Activated CD4-positive, alpha-beta T cell treated with anti-CD3 and anti-CD28 coated beads, Interleukin-2, amount 50 U/mL, for 4 hours (primary cell): ENCODE data around the gene MVP.
"Not testable (repeated sequence)": the region's sequence is repeated elsewhere in the genome, so short reads cannot be mapped to it uniquely, and the experiment has no call there.

ENCODE experiments used
- DNase-seq, 2 experiments: peaks; one replicate each; pipeline ENCODE4 v3.0.0-alpha.2; 2020

Gene MVP

DNA sequence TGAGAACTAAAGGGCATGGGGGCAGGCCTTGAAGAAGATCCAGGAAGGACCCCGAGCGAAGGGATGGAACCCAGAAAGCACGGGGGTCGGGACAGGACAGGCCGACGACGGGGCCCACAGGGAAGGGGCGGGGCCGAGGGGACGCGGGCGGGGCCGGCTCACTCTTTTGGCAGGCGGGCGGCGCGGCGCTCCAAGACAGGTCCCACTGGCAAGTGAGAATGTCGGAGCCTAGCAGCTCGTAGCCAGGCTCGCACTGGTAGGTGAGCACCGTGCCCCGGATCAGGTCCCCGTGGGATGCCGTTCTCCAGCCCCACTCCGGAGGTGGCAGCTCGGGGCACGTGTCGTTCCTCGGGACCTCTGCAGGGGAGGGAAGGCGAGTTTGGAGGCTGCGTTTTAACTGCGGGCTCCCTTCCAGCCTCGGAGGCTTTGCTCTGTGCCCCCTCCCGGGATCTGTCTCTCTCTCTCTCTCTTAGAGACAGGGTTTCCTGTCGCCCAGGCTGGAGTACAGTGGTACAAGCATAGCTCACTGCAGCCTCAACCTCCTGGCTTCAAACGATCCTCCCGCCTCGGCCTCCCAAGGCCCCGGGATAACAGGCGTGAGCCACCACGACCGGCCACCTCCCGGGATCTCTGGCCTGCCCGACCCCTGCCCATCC, 56.5 kb downstream of the MVP start:
- DNase-seq = peak; percentile 17 to 31

DNA sequence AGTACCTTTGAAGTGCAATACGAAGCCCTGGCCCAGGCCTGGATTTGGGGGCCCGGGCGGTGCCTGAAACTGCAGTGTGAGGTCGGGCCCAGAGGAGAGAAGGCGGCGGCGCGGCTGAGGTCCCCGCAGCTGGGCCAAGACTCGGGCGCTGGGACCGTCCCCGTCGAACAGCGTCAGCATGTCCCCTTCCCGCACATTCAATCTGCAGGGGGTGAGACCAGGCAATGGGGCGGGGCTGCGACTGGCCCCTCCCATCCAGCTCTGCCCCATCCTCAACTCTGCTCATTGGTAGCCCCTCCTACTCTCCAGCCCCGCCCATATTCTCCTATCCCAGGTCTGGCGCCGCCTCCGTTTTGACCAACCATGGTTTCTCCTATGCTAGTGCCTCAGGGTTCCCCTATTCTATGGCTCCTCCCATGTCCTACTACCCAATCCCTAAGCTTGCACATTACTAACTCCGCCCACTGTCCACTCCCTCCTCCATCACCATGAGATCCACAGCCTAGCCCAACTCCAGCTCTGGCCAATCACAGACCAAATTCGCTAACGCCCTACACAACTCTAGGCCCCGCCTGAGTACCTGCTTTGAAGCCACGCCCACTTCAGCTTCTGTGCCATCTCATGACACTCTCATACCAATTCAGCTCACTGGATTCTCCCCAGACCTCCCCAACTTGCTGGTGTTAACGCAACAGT, 57.2 kb downstream of the MVP start:
- peak; percentile 31 to 33 for DNase-seq

DNA sequence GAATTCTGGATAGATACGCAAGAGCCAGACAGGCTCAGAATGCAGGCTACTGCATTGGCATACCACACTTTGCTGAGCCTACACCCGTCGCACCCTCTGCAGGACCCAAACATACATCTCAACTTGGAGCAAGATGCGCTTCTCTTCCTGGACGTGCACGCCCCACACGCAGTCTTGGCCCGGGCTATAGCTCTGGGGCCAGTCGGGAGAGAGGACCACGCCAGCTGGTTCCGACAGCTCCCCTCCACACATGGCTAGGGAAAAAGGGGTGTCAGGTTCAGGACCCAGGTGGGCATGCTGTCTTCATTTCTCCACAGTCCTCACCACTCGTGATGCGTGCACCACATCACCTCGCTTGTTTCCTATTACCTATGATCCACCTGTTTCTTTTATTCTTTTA, 57.9 kb downstream of the MVP start:
- DNase-seq = no peak

DNA sequence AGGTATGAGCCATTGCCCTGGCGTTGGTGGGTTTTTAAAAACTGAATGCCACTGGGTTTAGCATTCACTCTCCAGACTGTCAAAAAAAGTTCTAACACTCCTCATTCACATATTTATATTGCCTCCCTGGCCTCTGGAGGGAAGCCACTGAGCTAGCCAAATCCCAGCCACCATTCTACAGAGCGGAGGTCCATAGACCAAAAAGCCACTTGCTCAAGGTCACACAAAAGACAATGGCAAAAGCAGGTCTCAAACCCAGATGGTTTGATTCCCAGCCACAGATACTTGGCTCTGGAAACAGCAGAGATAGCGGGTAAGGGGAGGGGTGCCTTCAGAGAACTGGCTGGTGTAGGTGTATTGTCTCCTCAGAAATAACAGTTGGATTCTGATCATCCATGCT, 60.8 kb downstream of the MVP start:
- no peak for DNase-seq

DNA sequence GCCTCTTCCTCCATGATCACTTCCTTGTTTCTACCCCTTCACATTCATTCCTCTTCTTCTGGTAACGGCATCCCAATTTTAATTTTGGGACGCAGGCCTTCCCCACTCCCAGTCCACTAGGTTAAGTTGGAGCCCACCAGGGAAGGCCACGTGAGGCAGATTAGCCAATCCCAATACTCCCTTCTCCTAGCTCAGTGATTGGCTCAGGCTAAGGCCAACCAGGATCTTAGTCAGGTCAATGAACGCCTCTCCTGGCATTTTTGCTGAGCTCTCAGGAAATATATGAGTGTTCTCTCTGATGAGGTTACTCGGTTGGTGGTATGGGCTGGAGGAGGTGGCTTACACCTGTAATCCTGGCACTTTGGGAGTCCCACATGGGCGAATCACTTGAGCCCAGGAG, 63.7 kb downstream of the MVP start:
- DNase-seq = no peak

DNA sequence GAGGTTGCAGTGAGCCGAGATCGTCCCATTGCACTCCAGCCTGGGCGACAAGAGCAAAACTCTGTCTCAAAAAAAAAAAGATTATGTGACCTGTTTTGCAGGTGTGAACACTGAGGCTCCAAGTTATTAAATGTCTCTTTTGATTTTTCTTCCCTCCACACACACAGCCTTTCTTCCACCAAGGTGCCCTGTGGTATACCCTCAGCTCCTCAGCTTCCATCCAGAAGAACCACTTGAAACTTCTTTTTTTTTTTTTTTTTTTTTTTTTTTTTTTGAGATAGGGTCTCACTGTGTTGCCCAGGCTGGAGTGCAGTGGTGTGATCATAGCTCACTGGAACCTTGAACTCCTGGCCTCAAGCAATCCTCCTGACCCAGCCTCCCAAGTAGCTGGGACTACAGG, 69.1 kb downstream of the MVP start:
- DNase-seq = not testable (repeated sequence)

DNA sequence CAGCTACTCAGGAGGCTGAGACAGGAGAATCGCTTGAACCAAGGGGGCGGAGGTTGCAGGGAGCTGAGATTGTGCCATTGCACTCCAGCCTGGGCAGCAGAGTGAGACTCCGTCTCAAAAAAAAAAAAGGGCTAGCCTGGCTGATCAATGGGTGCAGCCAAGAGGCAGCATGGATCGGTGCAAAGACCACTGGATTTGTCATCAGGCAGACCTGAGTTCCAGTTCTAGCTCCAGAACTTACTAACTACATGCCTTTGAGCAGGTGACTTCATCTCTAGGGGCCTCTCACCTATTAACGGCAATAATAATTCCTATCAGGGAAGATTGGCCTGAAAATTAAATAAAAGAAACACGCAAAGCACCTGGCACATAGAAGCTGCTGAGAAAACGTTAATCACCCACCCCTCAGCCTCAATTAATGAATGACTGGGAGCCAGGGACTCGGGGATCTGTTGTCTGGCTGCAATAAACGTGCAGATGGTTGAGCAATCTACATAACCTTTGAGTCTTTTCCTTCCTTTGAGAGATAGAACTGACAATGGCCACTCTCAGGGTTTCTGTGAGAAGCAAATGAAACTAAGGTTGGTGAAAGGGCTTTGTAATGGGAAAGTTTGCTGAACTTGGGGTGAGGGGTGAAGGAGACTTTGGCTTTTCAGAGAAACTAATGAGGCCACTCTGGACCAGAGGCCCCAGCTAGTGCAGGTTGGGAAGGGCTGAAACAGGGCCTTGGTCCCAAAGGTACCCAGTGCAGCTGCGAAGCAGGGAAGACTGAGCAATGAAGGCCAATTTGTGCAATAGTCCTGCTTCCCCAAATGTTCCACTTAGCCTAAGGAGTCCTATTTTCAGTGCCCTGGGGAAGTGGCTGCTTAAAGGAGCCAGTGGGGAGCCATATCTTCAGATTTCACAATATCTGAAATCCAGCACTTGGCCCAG, 71.5 kb downstream of the MVP start:
- no peak for DNase-seq

DNA sequence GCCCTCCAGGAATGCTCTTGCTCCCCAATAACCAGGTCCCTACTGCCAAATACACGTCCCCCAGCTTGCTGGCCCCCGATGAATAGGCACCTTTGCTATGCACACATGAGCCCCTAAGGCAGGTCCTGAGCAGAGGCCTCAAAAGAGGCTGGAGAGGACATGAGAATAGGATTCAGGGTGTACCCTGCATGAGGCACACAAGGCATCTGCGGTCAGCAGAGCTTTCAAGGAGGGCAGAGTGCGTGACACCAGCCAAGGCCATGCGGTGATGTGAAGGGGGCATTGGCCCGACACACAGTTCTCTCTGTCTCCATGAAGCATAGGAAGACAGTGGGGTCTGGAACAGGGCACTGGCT, 72.2 kb downstream of the MVP start:
- no peak for DNase-seq

DNA sequence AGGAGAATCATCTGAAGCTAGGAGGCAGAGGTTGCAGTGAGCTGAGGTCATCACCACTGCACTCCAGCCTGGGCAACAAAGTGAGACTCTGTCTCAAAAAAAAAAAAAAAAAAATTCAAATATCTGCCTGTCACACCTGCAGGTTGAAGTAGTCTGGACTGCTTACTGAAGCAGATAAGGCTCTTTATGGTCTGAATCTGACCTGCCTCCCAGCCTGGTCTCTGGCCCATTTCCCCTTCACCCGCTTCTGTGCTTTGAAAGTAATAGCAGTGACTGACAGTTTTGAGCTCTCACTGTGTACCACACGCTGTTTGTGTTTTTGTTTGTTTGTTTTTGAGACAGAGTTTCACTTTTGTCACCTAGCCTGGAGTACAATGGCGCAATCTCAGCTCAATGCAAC, 73.3 kb downstream of the MVP start:
- no peak for DNase-seq

DNA sequence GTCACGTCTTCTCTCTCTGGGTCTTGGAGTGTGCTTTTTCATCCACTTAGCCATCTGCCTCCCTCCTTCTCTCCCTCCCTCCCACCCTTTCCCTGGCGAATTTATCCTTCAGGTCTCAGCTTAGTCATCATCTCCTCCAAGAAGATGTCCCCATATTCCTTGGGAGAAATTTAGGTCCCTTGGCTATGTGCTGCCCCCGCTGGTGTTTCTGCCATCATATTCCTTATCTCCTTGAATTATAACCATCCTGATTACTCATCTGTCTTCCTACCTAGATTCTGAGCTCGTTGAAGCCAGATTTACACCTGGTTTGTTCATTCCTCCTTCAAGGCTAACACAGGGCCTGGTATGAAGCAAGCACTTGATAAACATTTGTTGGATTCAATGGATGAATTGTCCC, 74.1 kb downstream of the MVP start:
- no peak for DNase-seq

DNA sequence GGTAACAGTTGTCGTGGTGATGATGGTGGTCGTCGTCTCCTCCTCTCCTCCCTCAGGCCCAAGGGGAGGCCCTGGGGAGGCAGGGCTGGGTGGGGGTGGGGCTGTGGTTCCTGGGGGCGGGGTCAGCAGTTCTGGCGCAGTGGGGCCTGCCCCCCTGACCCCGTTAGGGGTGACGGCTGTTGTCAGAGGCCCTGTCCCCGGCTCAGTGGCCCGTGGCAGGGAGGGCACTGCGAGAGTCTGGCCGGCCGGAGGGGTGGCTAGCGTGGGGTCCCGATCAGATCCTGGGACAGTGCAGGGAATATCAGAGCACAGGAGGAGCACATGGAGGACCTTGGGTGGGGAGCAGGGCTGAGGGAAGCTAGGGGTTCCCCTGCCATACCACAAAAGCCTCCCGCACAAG, 76.6 kb downstream of the MVP start:
- DNase-seq = no peak

DNA sequence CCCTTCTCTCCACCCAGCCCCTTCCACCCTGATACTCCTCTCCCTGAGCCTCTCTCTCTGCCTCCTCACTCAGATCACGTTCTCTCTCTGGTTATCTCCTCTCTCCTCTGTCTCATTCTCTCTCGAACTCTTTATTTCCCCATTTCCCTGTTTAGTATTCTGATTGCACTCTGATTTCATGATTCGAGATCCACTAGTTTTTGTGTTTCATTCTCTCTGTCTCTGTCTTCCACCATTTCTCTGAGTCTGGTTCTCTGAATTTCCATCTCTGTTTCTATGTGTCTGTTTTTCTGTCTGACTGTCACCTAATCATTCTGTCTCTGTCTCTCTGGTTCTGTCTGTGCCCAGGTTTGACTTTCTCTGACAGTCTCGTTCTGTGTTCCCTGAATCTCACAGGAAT, 77.1 kb downstream of the MVP start:
- no peak for DNase-seq
